ENCODE data around the gene MOSMO.

Gene MOSMO

DNA sequence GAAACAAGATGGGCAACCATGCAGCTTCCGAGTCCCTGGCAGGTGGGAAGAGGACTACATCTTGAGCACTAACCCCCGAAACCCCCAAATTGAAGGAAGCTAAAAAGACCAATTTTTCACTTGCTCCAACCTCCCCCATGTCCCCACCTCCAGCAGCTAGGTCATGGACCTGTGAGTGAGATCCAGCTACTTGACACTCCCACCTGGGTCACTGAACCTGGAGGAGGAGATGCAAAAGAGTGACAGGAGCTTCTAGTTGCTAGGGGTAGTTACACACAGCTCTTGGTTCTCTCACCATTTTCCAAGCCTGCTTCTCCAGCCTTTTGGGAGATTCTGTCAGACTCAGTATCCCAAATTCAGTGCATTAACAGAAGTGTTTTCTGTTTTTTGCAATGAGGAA lies 18.2 kb upstream of the MOSMO start:
- Histone ChIP-seq H3K27ac (no peak overlapping the region), H3K4me3 (no peak overlapping the region)
- TF ChIP-seq, protein P1, sequence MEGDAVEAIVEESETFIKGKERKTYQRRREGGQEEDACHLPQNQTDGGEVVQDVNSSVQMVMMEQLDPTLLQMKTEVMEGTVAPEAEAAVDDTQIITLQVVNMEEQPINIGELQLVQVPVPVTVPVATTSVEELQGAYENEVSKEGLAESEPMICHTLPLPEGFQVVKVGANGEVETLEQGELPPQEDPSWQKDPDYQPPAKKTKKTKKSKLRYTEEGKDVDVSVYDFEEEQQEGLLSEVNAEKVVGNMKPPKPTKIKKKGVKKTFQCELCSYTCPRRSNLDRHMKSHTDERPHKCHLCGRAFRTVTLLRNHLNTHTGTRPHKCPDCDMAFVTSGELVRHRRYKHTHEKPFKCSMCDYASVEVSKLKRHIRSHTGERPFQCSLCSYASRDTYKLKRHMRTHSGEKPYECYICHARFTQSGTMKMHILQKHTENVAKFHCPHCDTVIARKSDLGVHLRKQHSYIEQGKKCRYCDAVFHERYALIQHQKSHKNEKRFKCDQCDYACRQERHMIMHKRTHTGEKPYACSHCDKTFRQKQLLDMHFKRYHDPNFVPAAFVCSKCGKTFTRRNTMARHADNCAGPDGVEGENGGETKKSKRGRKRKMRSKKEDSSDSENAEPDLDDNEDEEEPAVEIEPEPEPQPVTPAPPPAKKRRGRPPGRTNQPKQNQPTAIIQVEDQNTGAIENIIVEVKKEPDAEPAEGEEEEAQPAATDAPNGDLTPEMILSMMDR (IDR thresholded peaks at IDR 0.05), result no peak
- no peak for DNase-seq (ENCODE audit: low spot score)

DNA sequence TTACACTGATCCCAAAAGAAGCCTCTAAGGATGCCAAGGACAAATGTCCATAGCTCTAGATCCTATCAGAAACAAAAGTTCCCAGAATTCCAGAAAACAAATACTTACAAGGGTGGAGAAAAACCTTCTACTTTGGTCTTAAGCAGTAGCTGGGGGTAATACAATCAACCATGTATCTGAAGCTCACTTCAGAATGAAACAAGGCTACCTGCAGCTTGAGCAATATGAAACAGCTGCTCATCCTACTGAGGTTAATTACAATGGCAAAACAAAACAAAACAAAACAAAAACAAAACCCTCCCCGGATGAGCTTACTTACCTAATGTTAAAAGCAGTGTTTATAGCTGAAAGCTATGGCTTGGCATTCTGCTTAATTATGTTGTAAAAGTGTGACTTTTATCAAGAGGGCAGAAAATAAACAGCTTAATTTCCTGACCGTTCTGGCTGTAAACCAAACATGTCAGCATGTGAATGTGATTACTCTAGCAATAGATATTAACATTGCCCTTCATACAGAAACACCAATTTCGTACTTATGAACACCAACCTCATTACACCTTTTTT lies 17.4 kb upstream of the MOSMO start:
- H3K27ac ChIP-seq, result no peak overlapping the region
- TF ChIP-seq, protein P1 (IDR thresholded peaks at IDR 0.05), result no peak
- H3K4me3 ChIP-seq, result no peak overlapping the region
- no peak for DNase-seq (ENCODE audit: low spot score)

DNA sequence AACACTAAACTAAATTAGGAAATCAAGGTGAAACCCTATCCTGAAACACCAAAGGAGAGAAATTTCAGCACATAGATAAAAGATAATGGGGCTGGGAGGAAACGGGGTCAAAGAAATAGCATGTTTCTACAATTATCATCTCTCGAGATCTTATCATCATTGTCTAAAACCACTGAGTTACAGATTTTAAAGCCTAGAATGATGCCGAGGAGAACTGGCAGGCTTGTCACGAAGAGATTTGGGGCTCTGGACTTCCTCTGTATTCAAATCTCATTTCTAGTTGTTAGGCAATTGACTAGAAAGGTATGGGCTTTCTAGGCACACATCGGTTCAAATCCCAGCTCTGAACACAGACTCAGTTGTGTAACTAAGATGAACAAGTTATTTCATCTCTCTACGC lies 16.3 kb upstream of the MOSMO start:
- no peak overlapping the region for H3K27ac ChIP-seq
- no peak for DNase-seq (ENCODE audit: low spot score)
- no peak overlapping the region for H3K4me3 ChIP-seq
- TF ChIP-seq, protein P1 (IDR thresholded peaks at IDR 0.05), result no peak

DNA sequence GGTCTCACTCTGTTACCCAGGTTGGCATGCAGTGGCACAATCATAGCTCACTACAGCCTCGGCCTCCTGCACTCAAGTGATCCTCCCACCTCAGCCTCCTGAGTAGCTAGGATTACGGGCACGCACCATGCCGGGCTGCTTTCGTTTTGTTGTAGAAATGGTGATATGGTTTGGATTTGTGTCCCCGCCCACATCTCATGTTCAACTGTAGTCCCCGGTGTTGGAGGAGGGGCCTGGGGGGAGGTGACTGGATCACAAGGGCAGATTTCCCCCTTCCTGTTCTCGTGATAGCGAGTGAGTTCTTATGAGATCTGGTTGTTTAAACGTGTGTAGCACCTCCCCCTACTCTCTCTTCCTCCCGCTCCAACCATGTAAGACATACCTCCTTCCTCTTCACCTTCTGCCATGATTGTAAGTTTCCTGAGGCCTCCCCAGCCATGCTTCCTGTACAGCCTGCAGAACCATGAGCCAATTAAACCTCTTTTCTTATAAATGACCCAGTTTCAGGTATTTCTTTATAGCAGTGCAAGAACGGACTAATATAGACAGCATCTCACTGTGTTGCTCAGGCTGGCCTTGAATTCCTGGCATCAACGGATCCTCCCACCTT lies 12.9 kb upstream of the MOSMO start:
- Histone ChIP-seq H3K4me3 (no peak overlapping the region), H3K27ac (no peak overlapping the region)
- DNase-seq (ENCODE audit: low spot score), result no peak
- TF ChIP-seq, protein P1 (IDR thresholded peaks at IDR 0.05), result no peak

DNA sequence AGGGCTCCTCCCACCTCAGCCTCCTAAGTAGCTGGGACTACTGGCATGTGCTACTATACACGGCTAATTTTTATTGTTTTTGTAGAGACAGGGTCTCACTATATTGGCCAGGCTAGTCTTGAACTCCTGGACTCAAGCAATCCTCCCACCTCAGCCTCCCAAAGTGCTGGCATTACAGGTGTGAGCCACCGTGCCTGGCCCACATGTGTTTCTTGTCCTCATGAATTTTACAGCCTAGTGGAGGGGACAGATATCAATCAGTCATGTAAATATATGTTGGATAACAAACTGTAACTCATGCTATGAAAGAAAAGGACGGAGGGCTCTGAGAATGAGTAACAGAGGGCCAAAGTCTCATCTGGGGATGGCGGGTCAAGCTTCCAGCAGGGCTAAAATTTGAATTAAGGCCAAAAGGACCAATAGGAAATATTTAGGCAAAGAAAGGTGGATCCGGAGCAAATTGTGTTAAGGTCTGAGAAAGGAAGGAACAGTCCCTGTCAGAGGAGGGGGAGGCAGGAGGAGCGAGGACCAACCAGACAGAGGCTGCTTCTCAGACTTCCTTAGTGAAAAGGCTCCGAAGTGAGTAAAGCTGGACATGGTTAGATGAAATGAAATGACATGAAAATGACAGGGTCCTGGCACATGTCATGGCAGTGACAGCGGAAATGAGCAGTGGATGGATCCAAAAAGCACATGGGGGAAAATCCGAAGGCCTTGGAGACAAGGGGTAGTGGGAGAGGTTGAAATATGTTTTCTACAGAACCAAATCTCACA lies 10.8 kb upstream of the MOSMO start:
- Histone ChIP-seq H3K4me3 (no peak overlapping the region), H3K27ac (no peak overlapping the region)
- TF ChIP-seq, protein P1 (IDR thresholded peaks at IDR 0.05), result no peak
- DNase-seq (ENCODE audit: low spot score), result no peak

DNA sequence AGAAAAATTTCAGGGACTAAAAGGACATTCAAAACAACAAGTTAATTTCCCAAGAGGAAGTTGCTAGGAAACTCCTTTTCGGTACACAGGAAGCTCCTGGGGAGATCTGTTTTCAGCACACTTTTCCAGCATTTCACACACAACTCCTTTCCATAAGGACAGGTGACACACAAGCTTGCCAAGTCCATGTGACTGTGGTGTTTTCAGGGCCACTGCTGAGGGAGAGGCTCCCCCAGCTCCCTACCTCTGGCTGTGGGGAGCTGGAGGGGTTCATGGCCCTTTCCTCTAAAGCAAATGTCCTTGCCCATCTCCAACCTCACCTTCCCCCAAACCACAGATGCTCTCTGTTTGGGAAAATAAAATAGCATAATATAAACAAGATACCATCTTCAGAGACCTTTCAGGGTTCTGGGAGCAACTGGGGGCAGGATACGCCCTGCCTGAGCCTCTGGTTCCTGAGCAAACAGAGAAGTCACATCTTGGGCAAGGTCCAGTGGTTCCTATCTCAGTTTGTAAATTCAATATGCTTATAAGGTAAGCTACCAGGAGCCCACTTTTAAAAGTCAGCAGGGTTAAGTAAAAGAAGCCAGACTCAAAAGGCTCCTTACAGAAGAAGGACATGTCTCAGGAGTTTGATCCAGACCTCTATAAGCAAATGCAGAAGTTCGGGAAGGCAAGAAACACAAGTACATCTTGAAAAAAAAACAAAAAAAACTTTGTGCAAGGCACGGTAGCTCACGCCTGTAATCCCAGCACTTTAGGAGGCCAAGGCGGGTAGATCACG lies 10.0 kb upstream of the MOSMO start:
- DNase-seq (ENCODE audit: low spot score), result no peak
- no peak overlapping the region for H3K4me3 ChIP-seq
- H3K27ac ChIP-seq, result no peak overlapping the region
- TF ChIP-seq, protein P1 (IDR thresholded peaks at IDR 0.05), result no peak
